Activated naive CD4-positive, alpha-beta T cell treated with anti-CD3 and anti-CD28 coated beads for 36 hours (primary cell): ENCODE data around the gene HK1. TPM values are rescaled to one million over a fixed set of nuclear protein-coding genes. Genes with fewer than 3 reads are reported as not detected.
"Not testable (repeated sequence)": the region's sequence is repeated elsewhere in the genome, so short reads cannot be mapped to it uniquely, and the experiment has no call there.

Experiments used
- CTCF ChIA-PET: fragments of 350-600 bp; sonication (Branson Sonifier 250); formaldehyde crosslinking; loops from one replicate; lab custom pipeline; 2021; ENCODE audit warnings: antibody characterized with exemption; lab: Charles Lee
- DNase-seq: peaks from one replicate; pipeline ENCODE4 v3.0.0-alpha.2; 2020
- H3K27ac Mint-ChIP-seq: one replicate; pipeline ENCODE4 v1.8.0; 2021; ENCODE audit warnings: mild to moderate bottlenecking, mixed read lengths
- H3K27me3 Mint-ChIP-seq: one replicate; pipeline ENCODE4 v1.8.0; 2021; ENCODE audit warnings: low read depth, mixed read lengths
- H3K36me3 Mint-ChIP-seq: one replicate; pipeline ENCODE4 v1.8.0; 2021; ENCODE audit warnings: low read depth, mixed read lengths
- H3K4me1 Mint-ChIP-seq: one replicate; pipeline ENCODE4 v1.8.0; 2021; ENCODE audit warnings: low read depth, mixed read lengths
- H3K4me3 Mint-ChIP-seq: one replicate; pipeline ENCODE4 v1.8.0; 2021; ENCODE audit warnings: mild to moderate bottlenecking, moderate library complexity, mixed read lengths
- H3K9me3 Mint-ChIP-seq: one replicate; pipeline ENCODE4 v1.8.0; 2021; ENCODE audit warnings: mixed read lengths
- intact Hi-C: fragments of 100-400 bp; cut with micrococcal nuclease; formaldehyde crosslinking; loops from one replicate; pipeline ENCODE4 v1.15.1; 2023
- total RNA-seq, 2 experiments: library from RNA; stranded (reverse); gene quantifications; one replicate each; pipeline ENCODE4 v1.2.3, GENCODE V29; 2021

The HK1 gene
- total RNA-seq, 2 experiments from 2014 or later = 172 to 179 TPM

- Mint-ChIP-seq H3K27me3 (no peaks in the 10 kb centered on the region), H3K27ac (no peak overlapping the region)
- intact Hi-C loops = loop anchor here (2.0 kb wide), 1 partner anchor 17 kb away; no protein-coding TSS in a partner anchor
Measured at GRCh38 chr10:69242040-69242851, 36.0 kb upstream of the HK1 start.

GRCh38 chr10:69242852-69243212 lies 35.5 kb upstream of the HK1 start:
- Mint-ChIP-seq H3K4me3 (no peak overlapping the region), H3K36me3 (no peaks in the 10 kb centered on the region), H3K4me1 (peaks cover 5% of the 10 kb centered on the region), H3K27ac (no peak overlapping the region), H3K27me3 (no peaks in the 10 kb centered on the region), H3K9me3 (no peaks in the 10 kb centered on the region)
- intact Hi-C loops = loop anchor here (2.0 kb wide), 1 partner anchor 16 kb away; no protein-coding TSS in a partner anchor
- CTCF ChIA-PET = interaction anchor here (0.7 to 1.0 kb wide), 4 partner anchors 111 to 331 kb away, joined by 3 to 6 read pairs (median 4); no protein-coding TSS in a partner anchor
- no peak for DNase-seq

More at GRCh38 chr10:69242040-69242851, 36.0 kb upstream of the HK1 start:
- Mint-ChIP-seq H3K9me3 (no peaks in the 10 kb centered on the region), H3K4me1 (peaks cover 10% of the 10 kb centered on the region), H3K36me3 (no peaks in the 10 kb centered on the region), H3K4me3 (no peak overlapping the region)
- no peak for DNase-seq
- CTCF ChIA-PET = interaction anchor here (0.8 to 1.0 kb wide), 2 partner anchors 143 to 148 kb away, joined by 3 to 4 read pairs; no protein-coding TSS in a partner anchor

- H3K9me3 Mint-ChIP-seq = no peaks in the 10 kb centered on the region
- H3K4me1 Mint-ChIP-seq = peaks cover 2% of the 10 kb centered on the region
- CTCF ChIA-PET = no interaction called here
- no peaks in the 10 kb centered on the region for H3K27me3 Mint-ChIP-seq
- H3K36me3 Mint-ChIP-seq = no peaks in the 10 kb centered on the region
- H3K4me3 Mint-ChIP-seq = no peak overlapping the region
- intact Hi-C loops = loop anchor here (2.0 kb wide), 1 partner anchor 15 kb away; no protein-coding TSS in a partner anchor
- no peak overlapping the region for H3K27ac Mint-ChIP-seq
- no peak for DNase-seq
Measured at GRCh38 chr10:69243817-69244216, 34.5 kb upstream of the HK1 start.

GRCh38 chr10:69246036-69246435 lies 32.3 kb upstream of the HK1 start:
- CTCF ChIA-PET = interaction anchor here (0.6 to 2.2 kb wide), 2 partner anchors 8 to 31 kb away, joined by 4 to 5 read pairs; no protein-coding TSS in a partner anchor
- no peak for DNase-seq
- no peaks in the 10 kb centered on the region for H3K4me1 Mint-ChIP-seq

GRCh38 chr10:69246581-69247312 lies 31.5 kb upstream of the HK1 start:
- Mint-ChIP-seq H3K36me3 (peaks cover 5% of the 10 kb centered on the region), H3K4me1 (no peaks in the 10 kb centered on the region), H3K4me3 (no peak overlapping the region), H3K27ac (no peak overlapping the region), H3K9me3 (no peaks in the 10 kb centered on the region), H3K27me3 (no peaks in the 10 kb centered on the region)
- CTCF ChIA-PET = interaction anchor here (0.6 to 2.2 kb wide), 3 partner anchors 8 to 72 kb away, joined by 3 to 5 read pairs (median 4); no protein-coding TSS in a partner anchor
- intact Hi-C loops = no loop called here
- no peak for DNase-seq

More at GRCh38 chr10:69246036-69246435, 32.3 kb upstream of the HK1 start:
- peaks cover 5% of the 10 kb centered on the region for H3K36me3 Mint-ChIP-seq
- no peaks in the 10 kb centered on the region for H3K27me3 Mint-ChIP-seq
- no peak overlapping the region for H3K4me3 Mint-ChIP-seq
- no peaks in the 10 kb centered on the region for H3K9me3 Mint-ChIP-seq
- intact Hi-C loops = no loop called here
- H3K27ac Mint-ChIP-seq = no peak overlapping the region

- no peaks in the 10 kb centered on the region for H3K4me1 Mint-ChIP-seq
- CTCF ChIA-PET = interaction anchor here (0.6 to 2.2 kb wide), 2 partner anchors 9 to 73 kb away, joined by 3 to 5 read pairs; no protein-coding TSS in a partner anchor
- no peak for DNase-seq
- no peaks in the 10 kb centered on the region for H3K27me3 Mint-ChIP-seq
- H3K27ac Mint-ChIP-seq = no peak overlapping the region
- no peak overlapping the region for H3K4me3 Mint-ChIP-seq
- intact Hi-C loops = no loop called here
- no peaks in the 10 kb centered on the region for H3K9me3 Mint-ChIP-seq
- peaks cover 6% of the 10 kb centered on the region for H3K36me3 Mint-ChIP-seq
Measured at GRCh38 chr10:69247313-69247710, 31.0 kb upstream of the HK1 start.

GRCh38 chr10:69248117-69248730 lies 30.1 kb upstream of the HK1 start:
- H3K27ac Mint-ChIP-seq = no peak overlapping the region
- H3K9me3 Mint-ChIP-seq = no peaks in the 10 kb centered on the region
- H3K4me3 Mint-ChIP-seq = no peak overlapping the region
- H3K4me1 Mint-ChIP-seq = no peaks in the 10 kb centered on the region
- DNase-seq = no peak
- CTCF ChIA-PET = interaction anchor here (2.2 kb wide), 1 partner anchor 10 kb away, joined by 5 read pairs; no protein-coding TSS in a partner anchor
- intact Hi-C loops = no loop called here
- peaks cover 6% of the 10 kb centered on the region for H3K36me3 Mint-ChIP-seq
- no peaks in the 10 kb centered on the region for H3K27me3 Mint-ChIP-seq

GRCh38 chr10:69250041-69250440 lies 28.3 kb upstream of the HK1 start:
- H3K27ac Mint-ChIP-seq = no peak overlapping the region
- H3K9me3 Mint-ChIP-seq = no peaks in the 10 kb centered on the region
- H3K4me1 Mint-ChIP-seq = no peaks in the 10 kb centered on the region
- H3K27me3 Mint-ChIP-seq = no peaks in the 10 kb centered on the region
- CTCF ChIA-PET = interaction anchor here (1.7 kb wide), 1 partner anchor 11 kb away, joined by 7 read pairs; no protein-coding TSS in a partner anchor
- H3K36me3 Mint-ChIP-seq = peaks cover 6% of the 10 kb centered on the region
- no peak overlapping the region for H3K4me3 Mint-ChIP-seq
- DNase-seq = no peak
- intact Hi-C loops = no loop called here

GRCh38 chr10:69251417-69251816 lies 26.9 kb upstream of the HK1 start:
- intact Hi-C loops, H3K27me3 Mint-ChIP-seq, H3K9me3 Mint-ChIP-seq, H3K4me1 Mint-ChIP-seq, H3K36me3 Mint-ChIP-seq, DNase-seq, H3K27ac Mint-ChIP-seq, H3K4me3 Mint-ChIP-seq: not testable (repeated sequence)
- CTCF ChIA-PET = interaction anchor here (1.7 kb wide), 1 partner anchor 12 kb away, joined by 7 read pairs; no protein-coding TSS in a partner anchor

GRCh38 chr10:69253171-69253570 lies 25.1 kb upstream of the HK1 start:
- H3K36me3 Mint-ChIP-seq = peaks cover 6% of the 10 kb centered on the region
- CTCF ChIA-PET = no interaction called here
- H3K27ac Mint-ChIP-seq = no peak overlapping the region
- H3K4me3 Mint-ChIP-seq = no peak overlapping the region
- H3K27me3 Mint-ChIP-seq = no peaks in the 10 kb centered on the region
- intact Hi-C loops = no loop called here
- DNase-seq = no peak
- no peaks in the 10 kb centered on the region for H3K4me1 Mint-ChIP-seq
- no peaks in the 10 kb centered on the region for H3K9me3 Mint-ChIP-seq

GRCh38 chr10:69254877-69255276 lies 23.4 kb upstream of the HK1 start:
- CTCF ChIA-PET = no interaction called here
- Mint-ChIP-seq H3K27ac (no peak overlapping the region), H3K36me3 (peaks cover 9% of the 10 kb centered on the region), H3K27me3 (no peaks in the 10 kb centered on the region), H3K9me3 (no peaks in the 10 kb centered on the region), H3K4me3 (no peak overlapping the region), H3K4me1 (peaks cover 2% of the 10 kb centered on the region)
- intact Hi-C loops = no loop called here
- DNase-seq = no peak
